Erythroblast (primary cell): ENCODE results near the gene ADORA2A.

Experiments used
- GATA1 ChIP-seq: IDR thresholded peaks from 2 replicates; pipeline ENCODE4 v1.6.1; 2011; ENCODE audit warnings: low read depth, mild to moderate bottlenecking, control low read depth, low read length, moderate library complexity
- POLR2A ChIP-seq: IDR thresholded peaks from 2 replicates; pipeline ENCODE4 v1.6.1; 2011; ENCODE audit warnings: mild to moderate bottlenecking, low read length

DNA sequence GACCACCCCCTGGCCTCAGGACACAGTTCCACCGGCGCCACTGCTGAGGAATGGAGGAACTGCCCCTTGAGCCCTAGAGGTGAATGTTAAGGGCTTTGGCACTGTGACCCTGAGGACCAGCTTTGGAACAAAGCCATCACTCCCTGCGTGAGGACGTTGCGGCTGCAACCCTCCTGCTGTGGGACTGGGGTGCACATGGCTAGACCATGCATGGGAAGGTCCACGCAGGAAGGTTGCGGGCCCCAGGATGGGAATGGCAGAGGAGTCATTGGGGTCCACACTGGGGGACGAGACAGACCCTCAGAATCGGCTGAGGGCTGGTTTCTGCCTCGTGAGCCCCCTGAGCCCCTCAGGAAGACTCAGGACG is 6.4 kb upstream of the ADORA2A start:
- TF ChIP-seq POLR2A (no peak), GATA1 (no peak)
